Spleen (tissue), 7 donors: Measurements from ENCODE around the gene FUT4.

Source experiments
- POLR2A ChIP-seq, 3 donors: fragments of 450-650 bp; IDR thresholded peaks; one replicate each; pipeline ENCODE4 v1.5.1; 2017; ENCODE audit warnings: antibody characterized with exemption in 3 of 3, mild to moderate bottlenecking in 1 of 3
- POLR2AphosphoS5 ChIP-seq, 3 donors: sonication (generic); formaldehyde crosslinking; IDR thresholded peaks; one replicate each; pipeline ENCODE4 v1.5.1; 2017; ENCODE audit warnings: antibody characterized with exemption in 3 of 3
- TF ChIP-seq, protein P1 (sequence below), 11 experiments: fragments of 200-600 bp in 7 of 11; fragments of 450-650 bp in 4 of 11; sonication (generic) in 4 of 11; IDR thresholded peaks in 8 of 11; conservative IDR thresholded peaks in 3 of 11; 1 replicate in 7 of 11; 2 replicates in 4 of 11; pipeline versions ENCODE4 v1.4.0 to v1.8.0; 2016 to 2021; ENCODE audit warnings: antibody characterized with exemption in 11 of 11, inconsistent platforms in 4 of 11, mild to moderate bottlenecking in 1 of 11
- donor health status: DM: no; HTN: no; CAD: no; lungs with moderate emphysema.
- donor health status: DM: no; HTN: no; CAD: no.
- donor health status: DM: no; HTN: no; CAD: no.

DNA sequence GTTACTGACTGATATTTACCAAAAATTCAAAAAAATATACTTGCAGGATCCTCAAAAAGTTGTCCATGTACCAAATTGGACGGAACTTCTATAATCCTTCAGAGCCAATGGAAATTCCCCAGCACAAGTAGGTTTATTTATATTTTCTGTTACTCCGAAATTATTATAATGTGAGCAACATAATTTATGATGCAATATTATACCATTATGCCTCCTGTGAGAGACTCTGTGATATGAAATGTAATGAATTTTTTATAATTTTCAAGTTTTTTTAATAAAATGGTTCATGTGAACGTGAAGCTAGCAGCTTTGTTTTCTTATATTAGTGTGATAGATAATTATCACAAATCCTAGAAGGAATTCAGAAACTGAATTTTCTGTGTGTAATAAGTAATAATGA is 41.7 kb downstream of the FUT4 start:
- TF ChIP-seq, protein P1, sequence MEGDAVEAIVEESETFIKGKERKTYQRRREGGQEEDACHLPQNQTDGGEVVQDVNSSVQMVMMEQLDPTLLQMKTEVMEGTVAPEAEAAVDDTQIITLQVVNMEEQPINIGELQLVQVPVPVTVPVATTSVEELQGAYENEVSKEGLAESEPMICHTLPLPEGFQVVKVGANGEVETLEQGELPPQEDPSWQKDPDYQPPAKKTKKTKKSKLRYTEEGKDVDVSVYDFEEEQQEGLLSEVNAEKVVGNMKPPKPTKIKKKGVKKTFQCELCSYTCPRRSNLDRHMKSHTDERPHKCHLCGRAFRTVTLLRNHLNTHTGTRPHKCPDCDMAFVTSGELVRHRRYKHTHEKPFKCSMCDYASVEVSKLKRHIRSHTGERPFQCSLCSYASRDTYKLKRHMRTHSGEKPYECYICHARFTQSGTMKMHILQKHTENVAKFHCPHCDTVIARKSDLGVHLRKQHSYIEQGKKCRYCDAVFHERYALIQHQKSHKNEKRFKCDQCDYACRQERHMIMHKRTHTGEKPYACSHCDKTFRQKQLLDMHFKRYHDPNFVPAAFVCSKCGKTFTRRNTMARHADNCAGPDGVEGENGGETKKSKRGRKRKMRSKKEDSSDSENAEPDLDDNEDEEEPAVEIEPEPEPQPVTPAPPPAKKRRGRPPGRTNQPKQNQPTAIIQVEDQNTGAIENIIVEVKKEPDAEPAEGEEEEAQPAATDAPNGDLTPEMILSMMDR (IDR thresholded peaks at IDR 0.05 in 8 of 11, conservative IDR thresholded peaks at IDR 0.05 in 3 of 11), result no peak
- no peak for TF ChIP-seq POLR2AphosphoS5 (IDR thresholded peaks at IDR 0.05)
- TF ChIP-seq POLR2A (IDR thresholded peaks at IDR 0.05), result no peak
